Suprapubic skin (tissue), 4 donors: ENCODE results near the gene TNFRSF19.

Experiments used
- POLR2A ChIP-seq, 2 donors: fragments of 450-650 bp; IDR thresholded peaks; one replicate each; pipeline ENCODE4 v1.6.1; 2017; ENCODE audit warnings: antibody characterized with exemption in 2 of 2, mild to moderate bottlenecking in 2 of 2, moderate library complexity in 2 of 2
- POLR2AphosphoS5 ChIP-seq, 3 donors: sonication (generic); formaldehyde crosslinking; IDR thresholded peaks; one replicate each; pipeline ENCODE4 v1.6.1; 2017; ENCODE audit warnings: antibody characterized with exemption in 3 of 3
- TF ChIP-seq, protein P1 (sequence below), 2 donors: fragments of 200-600 bp in 1 of 2; fragments of 450-650 bp in 1 of 2; sonication (generic) in 1 of 2; IDR thresholded peaks; one replicate each; pipeline ENCODE4 v1.5.1; 2016 to 2019; ENCODE audit warnings: antibody characterized with exemption in 2 of 2, mild to moderate bottlenecking in 1 of 2, moderate library complexity in 1 of 2

DNA sequence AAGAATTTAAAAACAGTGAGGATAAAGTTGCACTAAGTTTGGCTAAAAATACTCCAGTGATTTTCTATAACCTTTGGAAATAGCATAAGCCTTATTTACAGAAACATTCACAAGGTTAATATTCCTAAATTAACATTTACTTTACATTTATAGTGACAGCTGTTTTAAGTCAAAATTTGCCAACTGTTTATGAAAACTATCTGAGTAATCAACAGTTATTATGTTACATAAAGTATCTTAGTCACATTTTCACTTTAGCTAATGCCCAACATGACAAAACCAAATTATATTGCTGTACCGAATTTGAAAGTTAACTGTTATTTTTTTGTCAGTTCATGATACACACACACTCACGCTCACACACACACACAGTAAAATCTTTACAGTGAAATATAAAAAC, 1.2 kb downstream of the TNFRSF19 start:
- TF ChIP-seq, protein P1, sequence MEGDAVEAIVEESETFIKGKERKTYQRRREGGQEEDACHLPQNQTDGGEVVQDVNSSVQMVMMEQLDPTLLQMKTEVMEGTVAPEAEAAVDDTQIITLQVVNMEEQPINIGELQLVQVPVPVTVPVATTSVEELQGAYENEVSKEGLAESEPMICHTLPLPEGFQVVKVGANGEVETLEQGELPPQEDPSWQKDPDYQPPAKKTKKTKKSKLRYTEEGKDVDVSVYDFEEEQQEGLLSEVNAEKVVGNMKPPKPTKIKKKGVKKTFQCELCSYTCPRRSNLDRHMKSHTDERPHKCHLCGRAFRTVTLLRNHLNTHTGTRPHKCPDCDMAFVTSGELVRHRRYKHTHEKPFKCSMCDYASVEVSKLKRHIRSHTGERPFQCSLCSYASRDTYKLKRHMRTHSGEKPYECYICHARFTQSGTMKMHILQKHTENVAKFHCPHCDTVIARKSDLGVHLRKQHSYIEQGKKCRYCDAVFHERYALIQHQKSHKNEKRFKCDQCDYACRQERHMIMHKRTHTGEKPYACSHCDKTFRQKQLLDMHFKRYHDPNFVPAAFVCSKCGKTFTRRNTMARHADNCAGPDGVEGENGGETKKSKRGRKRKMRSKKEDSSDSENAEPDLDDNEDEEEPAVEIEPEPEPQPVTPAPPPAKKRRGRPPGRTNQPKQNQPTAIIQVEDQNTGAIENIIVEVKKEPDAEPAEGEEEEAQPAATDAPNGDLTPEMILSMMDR (IDR thresholded peaks at IDR 0.05): no peak
- no peak for TF ChIP-seq POLR2A (IDR thresholded peaks at IDR 0.05)
- TF ChIP-seq POLR2AphosphoS5 (IDR thresholded peaks at IDR 0.05): no peak
